ENCODE results near the gene AQP2. TPM values are rescaled to one million over a fixed set of nuclear protein-coding genes. Genes with fewer than 3 reads are reported as not detected.

The AQP2 gene
- total RNA-seq, 1 experiment from 2014 or later: not detected

GRCh38 chr12:49948866-49949845, 1.4 kb upstream of the AQP2 start:
- Mint-ChIP-seq H3K4me1 (ENCODE audit: low read depth, unreplicated experiment) (peaks cover 15% of the 10 kb centered on the region), H3K27ac (ENCODE audit: unreplicated experiment) (no peak overlapping the region), H3K36me3 (ENCODE audit: insufficient read depth, unreplicated experiment) (peaks cover 3% of the 10 kb centered on the region), H3K27me3 (ENCODE audit: unreplicated experiment) (no peaks in the 10 kb centered on the region), H3K9me3 (ENCODE audit: low read depth, unreplicated experiment) (no peaks in the 10 kb centered on the region), H3K4me3 (ENCODE audit: low read depth, unreplicated experiment) (no peak overlapping the region)
- no peak for DNase-seq
- no peak for TF ChIP-seq CTCF (IDR thresholded peaks at IDR 0.05; ENCODE audit: unreplicated experiment)
- no TSS peak for BruUV-seq (replicated peaks)
- CTCF ChIA-PET: interaction anchor here (1.5 kb wide), 1 partner anchor 11 kb away, joined by 4 read pairs; no protein-coding TSS in a partner anchor
- intact Hi-C loops (cut with micrococcal nuclease; ENCODE audit: unreplicated experiment): no loop called here

- peaks cover 3% of the 10 kb centered on the region for H3K36me3 Mint-ChIP-seq (ENCODE audit: insufficient read depth, unreplicated experiment)
- no peaks in the 10 kb centered on the region for H3K27me3 Mint-ChIP-seq (ENCODE audit: unreplicated experiment)
- TF ChIP-seq CTCF (IDR thresholded peaks at IDR 0.05; ENCODE audit: unreplicated experiment): no peak
- intact Hi-C loops (cut with micrococcal nuclease; ENCODE audit: unreplicated experiment): no loop called here
- CTCF ChIA-PET: interaction anchor here (0.6 to 1.5 kb wide), 4 partner anchors 10 to 560 kb away, joined by 3 to 7 read pairs (median 4); no protein-coding TSS in a partner anchor
- no peak overlapping the region for H3K27ac Mint-ChIP-seq (ENCODE audit: unreplicated experiment)
- no peaks in the 10 kb centered on the region for H3K9me3 Mint-ChIP-seq (ENCODE audit: low read depth, unreplicated experiment)
- H3K4me3 Mint-ChIP-seq (ENCODE audit: low read depth, unreplicated experiment): no peak overlapping the region
- peaks cover 14% of the 10 kb centered on the region for H3K4me1 Mint-ChIP-seq (ENCODE audit: low read depth, unreplicated experiment)
- no TSS peak for BruUV-seq (replicated peaks)
- DNase-seq: no peak
Observed at GRCh38 chr12:49949866-49950265, 671 bp upstream of the AQP2 start.

- no peaks in the 10 kb centered on the region for H3K9me3 Mint-ChIP-seq (ENCODE audit: low read depth, unreplicated experiment)
- BruUV-seq (replicated peaks): no TSS peak
- H3K27ac Mint-ChIP-seq (ENCODE audit: unreplicated experiment): no peak overlapping the region
Observed at GRCh38 chr12:49951411-49952240, 1.1 kb downstream of the AQP2 start.

More at GRCh38 chr12:49951411-49952240, 1.1 kb downstream of the AQP2 start:
- peaks cover 3% of the 10 kb centered on the region for H3K36me3 Mint-ChIP-seq (ENCODE audit: insufficient read depth, unreplicated experiment)
- no peak for DNase-seq
- intact Hi-C loops (cut with micrococcal nuclease; ENCODE audit: unreplicated experiment): no loop called here
- H3K4me3 Mint-ChIP-seq (ENCODE audit: low read depth, unreplicated experiment): no peak overlapping the region
- H3K4me1 Mint-ChIP-seq (ENCODE audit: low read depth, unreplicated experiment): peaks cover 3% of the 10 kb centered on the region
- TF ChIP-seq CTCF (IDR thresholded peaks at IDR 0.05; ENCODE audit: unreplicated experiment): no peak
- CTCF ChIA-PET: no interaction called here
- H3K27me3 Mint-ChIP-seq (ENCODE audit: unreplicated experiment): no peaks in the 10 kb centered on the region

All from Calu3 (cell line).